Activated effector memory CD4-positive, alpha-beta T cell treated with Interleukin-2 at 50 U/mL for 16 hours (primary cell): ENCODE data around the gene SLC35F4.

Source experiments
- DNase-seq: peaks from one replicate; pipeline ENCODE4 v3.0.0-alpha.2; 2020

SLC35F4 gene

DNA sequence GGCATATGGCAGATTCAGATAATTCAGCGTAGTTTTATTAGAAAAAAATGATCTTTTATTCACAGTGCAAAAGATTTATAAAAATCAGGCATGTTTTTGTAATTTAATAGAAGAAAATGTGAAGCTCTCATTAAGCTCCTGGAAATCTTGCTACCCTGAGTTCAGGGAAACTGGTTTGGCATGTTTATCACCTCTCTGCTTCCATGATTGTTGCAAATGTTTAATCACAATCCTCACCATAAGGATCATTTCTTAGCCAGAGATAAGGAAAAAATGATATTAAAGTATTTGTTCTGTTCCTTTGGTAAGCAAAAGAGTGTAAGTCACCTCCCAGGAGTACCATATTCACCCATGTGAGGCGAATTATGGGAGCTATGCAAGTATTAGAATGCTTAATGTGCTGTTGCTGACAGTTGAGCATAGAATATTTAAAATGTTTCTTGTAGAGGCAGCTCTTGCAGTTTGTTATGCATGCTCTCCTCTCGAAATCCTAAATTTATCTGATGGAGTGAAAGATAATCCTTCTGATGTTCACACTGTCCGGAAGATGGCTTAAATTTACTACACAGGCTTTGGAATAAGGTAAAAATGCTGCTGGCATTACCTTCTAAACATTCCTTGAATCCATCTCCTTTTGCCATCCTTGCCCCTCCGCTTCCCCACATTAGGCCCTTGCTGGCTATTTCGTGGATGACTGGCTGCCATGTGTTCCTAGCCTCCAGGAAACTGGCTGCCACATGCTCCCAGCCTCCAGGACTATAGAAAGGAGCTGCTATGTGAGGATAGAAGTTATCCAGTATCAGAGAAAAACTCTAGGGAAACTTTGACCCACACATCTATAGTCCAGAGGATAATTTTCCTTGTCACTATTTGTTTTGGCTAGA is 256.5 kb downstream of the SLC35F4 start:
- DNase-seq: no peak

DNA sequence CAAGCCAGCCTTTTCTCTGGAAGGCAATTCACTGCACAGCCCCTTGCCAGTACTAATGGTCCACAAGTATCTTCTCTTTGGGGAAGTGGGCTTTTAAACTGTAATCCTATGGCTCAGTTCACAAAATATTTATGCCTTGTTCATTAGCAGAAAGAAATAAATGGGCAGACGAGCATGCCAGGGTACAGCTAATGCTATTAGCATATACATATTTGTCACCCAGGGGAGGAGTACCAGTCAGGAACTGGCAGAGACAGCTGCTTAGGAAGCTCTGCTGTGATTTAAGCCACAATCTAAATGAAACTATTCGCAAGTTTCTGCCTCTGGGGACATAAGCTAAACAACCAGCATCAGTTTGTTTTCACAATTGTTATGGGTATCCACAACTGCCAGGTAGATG is 258.8 kb downstream of the SLC35F4 start:
- DNase-seq: no peak

DNA sequence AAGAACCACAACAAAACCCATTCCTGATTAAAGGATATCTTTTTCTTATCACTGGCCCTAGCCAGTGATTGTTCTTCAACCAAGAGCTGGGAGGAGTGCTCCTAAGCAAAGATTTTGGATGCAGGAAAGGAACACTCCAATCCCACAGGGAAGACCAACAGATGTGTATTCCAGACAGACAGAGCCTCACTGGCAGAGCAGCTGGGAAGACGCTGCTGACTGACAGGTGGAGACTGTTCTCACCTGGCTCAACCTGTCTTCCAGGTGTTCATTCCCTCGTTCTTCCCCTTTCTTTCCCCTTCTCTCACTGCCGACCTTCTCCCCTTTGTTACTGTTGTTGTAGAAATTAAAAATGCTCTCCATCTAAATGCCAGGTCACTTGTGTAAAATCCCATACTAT is 282.5 kb downstream of the SLC35F4 start:
- DNase-seq: no peak

DNA sequence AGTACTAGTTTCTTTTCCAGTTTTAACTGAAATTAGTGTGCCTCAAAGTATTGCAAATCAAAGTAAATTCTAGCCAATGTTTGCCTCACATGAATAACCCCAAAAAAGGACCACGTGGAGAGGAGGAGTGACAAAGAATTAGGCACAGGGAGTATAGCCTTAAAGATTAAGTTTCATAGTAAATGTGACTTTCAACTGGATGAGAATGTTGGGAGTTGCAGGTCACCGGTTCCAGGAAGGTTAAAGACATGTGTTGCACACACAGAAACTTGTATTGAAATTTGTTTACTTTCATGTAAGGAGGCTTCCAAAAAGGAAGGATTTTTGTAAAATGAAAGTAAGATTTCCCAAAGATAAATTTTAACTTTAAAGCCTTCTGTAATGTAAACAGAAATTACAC is 283.1 kb downstream of the SLC35F4 start:
- DNase-seq: no peak

DNA sequence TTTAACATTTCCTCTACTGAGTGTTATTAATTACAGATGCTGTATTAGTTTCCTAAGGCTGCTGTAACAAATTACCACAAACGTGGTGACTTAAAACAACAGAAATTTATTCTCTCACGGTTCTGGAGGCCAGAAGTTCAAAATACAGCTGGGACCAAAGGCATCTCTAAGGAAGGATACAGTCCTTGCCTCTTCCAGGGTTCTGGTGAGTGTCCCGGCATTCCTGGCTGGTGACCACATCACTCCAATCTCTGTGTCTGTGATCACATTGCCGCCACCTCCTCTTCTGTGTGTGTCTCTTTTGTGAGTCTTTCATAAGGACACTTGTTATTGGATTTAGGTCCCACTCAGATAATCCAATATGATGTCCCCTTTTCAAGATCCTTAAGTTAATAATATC is 287.1 kb downstream of the SLC35F4 start:
- no peak for DNase-seq

DNA sequence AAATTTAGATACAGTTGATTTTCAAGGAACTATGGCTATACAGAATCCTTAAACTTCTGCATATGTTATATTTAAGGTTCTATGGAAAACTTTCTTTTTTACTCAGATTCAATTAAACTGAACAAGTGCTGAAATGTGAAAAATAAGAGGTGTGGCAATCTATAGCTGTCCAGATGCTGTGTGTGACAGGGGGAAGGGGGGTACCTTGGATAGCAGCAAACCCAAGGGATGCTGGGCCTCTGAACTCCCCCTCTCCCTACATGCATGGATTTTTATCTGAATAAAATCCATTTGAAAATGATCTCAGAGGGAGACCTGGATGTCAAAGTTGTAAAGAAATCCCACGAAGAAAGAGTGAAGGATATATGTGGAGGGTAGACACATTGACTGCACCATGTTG is 289.4 kb downstream of the SLC35F4 start:
- DNase-seq: no peak

DNA sequence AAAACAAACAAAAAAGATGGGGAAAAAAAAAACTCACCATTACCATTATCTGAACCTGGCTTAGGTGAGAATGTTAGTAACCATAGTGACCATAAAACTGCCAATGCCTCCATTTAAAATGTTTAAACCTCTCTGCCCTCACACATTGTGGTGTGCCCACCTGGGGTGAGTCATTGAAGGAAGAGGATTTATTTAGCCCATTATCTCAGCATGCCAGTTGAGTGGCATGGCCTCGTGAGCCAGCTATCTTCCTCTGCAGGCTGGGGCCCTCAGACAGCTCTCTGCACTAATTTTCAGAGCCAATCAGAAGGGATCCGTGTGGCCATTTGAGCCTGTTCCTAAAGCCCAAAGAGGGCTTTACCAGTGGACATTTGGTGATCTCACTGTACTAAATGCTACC is 290.4 kb downstream of the SLC35F4 start:
- no peak for DNase-seq

DNA sequence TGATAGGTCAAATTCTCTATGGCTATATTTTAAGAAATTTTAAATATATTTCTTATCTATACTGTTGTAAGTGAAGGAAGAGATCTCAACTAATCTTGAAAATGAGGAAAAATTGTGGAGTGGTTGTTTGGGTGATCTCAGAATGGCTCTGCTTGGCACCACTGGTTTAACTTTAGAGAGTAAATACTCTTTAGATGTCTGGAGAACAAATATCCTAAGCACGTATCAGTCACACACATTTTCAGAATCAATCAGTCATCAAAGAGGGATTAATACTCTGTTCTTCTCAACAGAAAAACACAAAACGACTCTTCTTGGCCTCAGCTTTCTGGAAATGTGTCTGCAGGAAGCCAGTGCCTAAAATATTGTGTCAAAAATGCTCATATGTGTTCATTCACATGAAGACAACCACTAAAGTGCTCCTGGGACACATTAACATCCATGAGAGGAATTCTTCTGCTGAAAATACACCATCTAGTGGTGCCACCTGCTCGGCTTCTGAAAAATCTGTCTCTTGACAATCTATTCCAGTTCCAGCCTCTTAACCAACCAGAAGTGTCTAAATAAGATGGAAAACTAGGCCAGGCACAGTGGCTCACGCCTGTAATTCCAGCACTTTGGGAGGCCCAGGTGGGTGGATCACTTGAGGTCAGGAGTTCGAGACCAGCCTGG is 291.1 kb downstream of the SLC35F4 start:
- no peak for DNase-seq

DNA sequence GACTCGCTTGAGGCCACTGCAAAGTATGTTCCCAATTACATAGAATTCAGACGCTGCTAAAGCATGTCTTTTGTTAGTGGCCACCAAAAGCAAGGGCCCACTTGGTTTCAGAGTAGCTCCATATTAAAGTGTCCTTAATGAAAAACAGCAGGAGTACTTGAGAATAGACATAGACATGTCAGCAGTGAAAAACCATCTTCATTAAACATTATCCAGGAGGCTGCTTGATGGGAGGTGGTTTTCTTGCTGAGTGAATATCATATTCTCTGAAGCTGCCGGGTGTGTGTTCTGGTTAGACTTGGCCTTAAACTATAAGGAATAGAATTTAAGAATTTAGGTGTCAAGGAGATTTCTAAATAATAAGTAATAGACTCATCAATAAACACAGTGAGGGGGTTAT is 292.7 kb downstream of the SLC35F4 start:
- DNase-seq: no peak

DNA sequence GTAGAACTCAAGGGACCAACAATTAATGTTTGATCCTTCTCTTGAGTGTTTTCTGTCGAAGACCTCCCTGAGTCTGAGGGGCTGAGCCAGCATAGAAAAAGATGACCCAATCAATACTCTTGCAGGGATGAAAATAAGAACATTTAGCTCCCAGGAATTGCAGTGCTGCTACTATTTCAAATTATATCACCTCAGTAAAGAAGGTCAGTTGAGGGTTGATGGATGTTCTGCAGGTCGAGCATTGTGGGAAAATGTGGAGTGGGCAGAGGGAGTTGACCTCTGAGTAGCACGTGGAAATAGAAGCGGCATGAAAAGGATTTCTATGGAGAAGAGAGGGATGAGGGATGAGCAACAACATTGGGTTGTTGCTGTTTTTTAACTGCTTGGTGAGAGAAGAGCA is 297.3 kb downstream of the SLC35F4 start:
- no peak for DNase-seq

DNA sequence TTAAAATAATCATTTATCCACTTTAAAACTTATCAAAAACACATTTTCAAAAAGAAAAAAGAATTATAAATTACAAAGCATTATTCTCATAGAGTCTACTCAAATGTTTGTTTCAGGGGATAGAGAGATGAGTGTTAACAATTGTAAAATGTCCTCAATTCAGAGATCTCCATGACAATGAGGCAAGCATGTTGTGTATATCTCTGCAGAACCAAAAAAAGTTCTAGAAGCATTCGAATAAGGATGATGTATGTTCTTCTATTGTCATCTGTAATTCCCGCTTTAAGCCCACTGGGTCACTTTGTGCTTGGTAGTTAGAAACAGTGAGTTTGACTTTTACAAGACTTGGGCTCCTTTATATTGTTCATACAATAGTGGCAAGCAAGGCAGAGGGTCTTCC is 298.7 kb downstream of the SLC35F4 start:
- DNase-seq: no peak

DNA sequence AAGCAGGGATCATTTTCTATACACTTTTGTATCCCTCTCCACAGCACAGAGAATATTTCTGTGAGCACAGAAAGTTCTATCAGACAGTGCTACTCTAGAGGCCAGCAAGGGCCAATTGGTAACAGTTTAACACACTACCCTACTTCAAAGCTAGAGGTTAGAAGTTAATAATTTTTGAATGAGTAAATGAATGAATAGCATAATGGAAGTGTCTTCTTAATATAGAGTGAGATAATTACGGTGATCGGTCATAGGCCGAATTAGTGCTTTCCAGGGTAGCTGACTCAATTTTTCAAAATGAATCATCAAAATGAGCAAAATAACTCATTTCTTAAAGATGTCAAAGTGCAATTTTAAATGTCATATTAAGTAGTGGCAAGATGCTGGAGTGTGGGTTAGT is 305.2 kb downstream of the SLC35F4 start:
- DNase-seq: no peak

DNA sequence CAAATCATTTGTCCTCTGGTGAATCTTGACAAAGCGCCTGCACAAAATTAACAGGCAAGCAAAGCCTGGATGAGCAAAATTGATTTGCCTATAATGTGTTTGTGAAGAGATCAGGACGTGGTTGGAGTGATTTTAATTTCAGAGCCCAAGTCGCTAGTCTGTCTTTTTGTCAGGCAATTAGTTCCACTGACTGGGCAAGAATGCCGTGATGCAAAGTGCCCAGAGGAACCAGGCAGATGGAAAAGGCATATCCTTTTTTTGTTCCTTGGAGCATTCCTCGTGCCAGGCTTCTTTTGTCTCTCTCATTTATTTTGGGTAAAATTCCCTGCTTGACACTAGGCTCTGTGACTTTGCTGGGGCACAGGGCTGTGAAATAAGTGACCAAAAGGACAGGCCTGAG is 306.3 kb downstream of the SLC35F4 start:
- no peak for DNase-seq

DNA sequence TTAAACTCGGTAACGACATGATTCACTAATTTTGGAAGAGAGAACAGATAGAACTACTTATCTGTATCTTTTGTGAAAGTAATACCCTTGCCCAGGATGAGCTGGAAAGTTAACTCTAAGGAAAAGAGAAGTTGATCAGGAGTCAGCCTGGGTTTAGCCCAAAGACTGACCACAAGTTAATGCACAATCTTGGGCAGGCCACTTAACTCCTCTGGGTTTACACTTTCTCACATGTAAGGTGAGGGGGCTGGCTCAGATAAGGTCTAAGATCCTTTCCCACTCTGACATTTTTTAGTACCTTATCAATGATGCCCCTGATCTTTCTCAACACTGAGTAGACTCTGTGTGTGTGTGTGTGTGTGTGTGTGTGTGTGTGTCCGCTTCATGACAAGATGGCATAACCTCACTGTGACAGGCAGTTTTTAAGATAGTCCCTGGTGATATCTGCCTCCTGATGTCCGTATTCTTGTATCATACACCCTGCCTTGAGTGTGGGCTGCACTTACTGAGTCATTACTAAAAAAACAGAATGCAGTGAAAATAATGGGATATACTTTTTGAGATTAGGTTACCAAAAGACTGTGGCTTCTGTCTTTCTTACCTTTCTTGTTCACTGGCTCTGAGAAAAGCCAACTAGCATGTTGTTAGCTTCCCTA is 316.0 kb downstream of the SLC35F4 start:
- no peak for DNase-seq

DNA sequence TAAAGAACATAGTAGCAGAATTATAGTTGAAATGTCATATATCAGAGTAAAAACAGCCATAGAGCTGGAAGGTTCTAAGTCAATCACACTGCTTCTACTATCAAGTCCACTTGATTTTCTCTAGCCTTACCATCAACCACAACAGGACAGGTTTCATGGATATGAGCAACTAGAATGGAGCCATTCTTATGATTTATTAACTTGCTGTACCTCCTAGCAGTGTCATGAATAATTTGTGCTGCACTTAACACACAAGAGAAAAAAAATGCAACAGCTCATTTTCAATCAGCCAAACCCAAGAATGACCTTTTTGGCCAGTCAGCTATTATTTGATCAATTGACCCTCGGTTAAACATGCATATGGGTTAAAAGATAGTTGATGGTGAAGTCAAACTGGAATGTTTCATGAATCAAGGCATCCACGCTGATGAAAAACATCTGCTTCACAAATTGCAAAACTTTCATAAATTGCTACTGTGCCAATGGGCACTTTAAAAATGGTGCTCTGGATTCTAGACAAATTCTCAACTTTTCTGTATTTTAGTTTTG is 316.8 kb downstream of the SLC35F4 start:
- no peak for DNase-seq

DNA sequence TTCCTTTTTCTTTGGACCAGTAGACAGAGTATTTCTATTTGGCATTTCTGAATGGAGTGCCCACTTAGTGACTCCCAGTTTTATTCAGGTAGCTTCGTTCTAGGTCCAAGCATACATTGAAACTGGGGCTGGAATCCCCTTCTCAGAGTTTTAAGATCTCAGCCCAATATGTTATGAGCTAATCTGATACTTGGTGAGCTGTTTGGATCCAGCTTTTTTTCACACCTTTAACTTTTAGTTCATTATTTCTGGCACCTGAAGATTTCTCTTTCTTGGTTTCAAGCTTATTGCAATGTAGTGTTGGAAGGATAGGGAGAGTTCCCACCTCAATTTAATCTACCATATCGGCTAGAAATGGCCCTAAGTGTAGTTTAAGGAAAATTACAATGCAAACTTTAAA is 318.8 kb downstream of the SLC35F4 start:
- DNase-seq: no peak

DNA sequence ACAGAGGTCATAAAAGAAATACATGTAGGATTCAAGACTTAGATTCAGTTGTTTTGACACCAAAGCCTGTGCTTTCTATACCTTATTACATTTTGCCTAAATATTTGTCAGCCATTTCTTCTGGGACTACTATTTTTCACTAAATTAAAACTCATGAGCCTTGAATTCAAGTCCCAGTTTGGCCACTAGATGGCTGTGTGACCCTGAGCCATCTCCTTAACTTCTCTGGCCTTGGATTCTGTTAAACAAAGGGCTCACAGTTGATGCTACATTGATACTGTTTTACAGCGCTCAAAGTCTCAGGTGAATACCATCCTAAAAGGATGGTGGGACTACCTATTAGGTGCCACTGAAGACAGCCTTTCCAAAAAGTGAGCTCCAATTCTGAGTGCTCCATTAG is 332.7 kb downstream of the SLC35F4 start:
- DNase-seq: no peak

DNA sequence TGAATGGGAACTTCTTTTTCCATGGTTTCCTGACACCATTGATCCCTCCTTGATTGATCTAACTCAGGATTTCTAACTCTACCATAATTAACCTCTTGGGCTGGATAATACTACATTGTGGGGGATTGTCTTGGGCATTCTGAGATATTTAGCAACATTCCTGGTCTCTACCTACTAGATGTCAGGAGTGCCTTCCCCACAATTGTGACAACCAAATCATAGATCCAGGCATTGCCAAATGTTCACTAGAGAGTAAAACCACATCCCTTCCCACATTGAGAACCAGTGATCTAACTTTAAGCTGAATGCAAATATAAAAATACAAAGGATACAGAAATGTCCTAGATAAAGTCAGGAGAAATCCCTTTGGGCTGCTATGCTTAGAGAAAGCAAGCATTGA is 335.3 kb downstream of the SLC35F4 start:
- no peak for DNase-seq

DNA sequence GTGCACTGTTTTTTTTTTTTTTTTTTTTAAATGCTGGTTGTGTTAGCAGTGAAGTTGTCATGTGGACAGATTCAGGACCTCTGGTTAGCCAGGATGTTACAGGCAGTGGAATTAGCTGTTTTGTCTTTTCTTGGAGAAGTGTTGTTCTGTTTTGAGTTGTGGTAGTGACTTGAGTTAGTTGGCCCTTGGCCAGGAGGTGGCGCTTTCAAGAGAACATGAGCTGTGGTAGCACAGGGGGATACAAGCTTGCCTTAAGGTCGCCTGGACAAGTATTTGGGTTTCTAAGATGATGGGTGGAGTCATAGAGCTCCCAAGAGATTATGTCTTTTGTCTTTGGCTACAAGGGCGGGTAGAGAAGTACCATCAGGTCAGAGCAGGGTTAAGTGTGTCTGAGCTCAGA is 338.9 kb downstream of the SLC35F4 start:
- no peak for DNase-seq

DNA sequence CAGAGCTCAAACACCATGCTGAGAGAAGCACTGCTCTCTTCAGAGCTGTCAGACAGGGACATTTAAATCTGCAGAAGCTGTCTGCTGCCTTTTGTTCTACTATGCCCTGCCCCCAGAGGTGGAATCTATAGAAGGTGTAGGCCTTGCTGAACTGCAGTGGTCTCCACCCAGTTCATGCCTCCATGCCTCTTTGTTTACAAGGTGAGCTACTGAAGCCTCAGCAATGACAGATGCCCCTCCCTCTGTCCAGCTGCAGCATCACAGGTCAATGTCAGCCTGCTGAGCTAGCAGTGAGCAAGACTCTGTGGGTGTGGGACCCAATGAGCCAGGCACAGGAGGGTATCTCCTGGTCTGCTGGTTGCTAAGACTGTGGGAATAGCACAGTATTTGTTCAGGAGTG is 346.8 kb downstream of the SLC35F4 start:
- DNase-seq: no peak
